Measurements from ENCODE around the gene ZFP92. TPM values are rescaled to one million over a fixed set of nuclear protein-coding genes. Genes with fewer than 3 reads are reported as not detected.

ZFP92 gene
- total and polyA plus RNA-seq, 2 donors (not counting 3 experiments of a cell fraction or from before 2014, with no cell fraction given), result 0.36 to 1.2 TPM

DNA sequence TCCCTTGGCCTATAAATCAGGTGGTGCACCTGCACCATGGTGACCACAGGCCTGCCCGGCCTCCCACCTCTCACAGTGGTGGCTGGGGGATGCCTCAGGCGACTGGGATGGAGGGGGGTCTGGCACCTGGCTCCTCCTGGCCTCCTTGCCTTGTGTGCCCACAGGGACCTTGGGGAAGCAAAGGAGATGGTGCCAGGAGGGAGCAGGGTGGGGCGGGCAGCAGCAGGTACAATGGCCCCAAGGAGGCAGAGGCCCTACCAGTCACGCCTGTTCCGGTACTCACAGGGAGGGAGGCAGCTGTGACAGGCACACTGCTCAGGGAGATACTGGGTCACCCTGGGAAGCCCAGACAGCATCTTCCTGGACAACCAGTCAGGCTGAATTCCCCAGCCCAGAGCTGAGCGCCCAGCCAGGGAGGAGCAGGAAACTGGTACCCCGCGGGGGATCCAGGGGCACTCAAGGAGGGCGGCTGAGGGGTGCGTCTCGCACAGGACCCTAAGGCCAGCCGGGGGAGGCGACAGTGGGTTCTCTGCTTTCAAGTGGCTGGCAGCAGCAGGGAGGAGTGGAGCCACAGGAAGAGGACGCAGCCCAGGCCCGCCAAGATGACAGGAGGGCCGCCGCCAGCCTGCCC lies 35.8 kb downstream of the ZFP92 start:
- Histone ChIP-seq H3K9me1 (replicated peaks; ENCODE audit: control insufficient read depth, extremely low read depth, insufficient read depth, low read length) (no peaks in the 10 kb centered on the region), H3K27ac (ENCODE audit: insufficient read depth, low read depth, low read length) (no peak overlapping the region), H2AFZ (ENCODE audit: low read depth, low read length) (no peak overlapping the region), H3K4me2 (ENCODE audit: insufficient read depth, low read length) (no peak overlapping the region), H3K79me2 (ENCODE audit: control insufficient read depth, insufficient read depth, low read length) (no peaks in the 10 kb centered on the region), H3K27me3 (ENCODE audit: control insufficient read depth in 2 of 2, insufficient read depth in 2 of 2, low read length in 2 of 2) (no peaks in the 10 kb centered on the region), H3K36me3 (ENCODE audit: control insufficient read depth in 2 of 2, extremely low read depth in 1 of 2, insufficient read depth in 2 of 2, low read length in 2 of 2) (no peaks in the 10 kb centered on the region), H3K9me3 (replicated peaks; ENCODE audit: control insufficient read depth, insufficient read depth, low read length) (no peaks in the 10 kb centered on the region), H3K4me3 (replicated peaks in 1 of 3; ENCODE audit: insufficient read depth in 1 of 3, low read depth in 1 of 3, low read length in 3 of 3) (no peak overlapping the region), H3K9ac (replicated peaks; ENCODE audit: extremely low read depth, insufficient read depth, low read length) (no peak overlapping the region), H4K20me1 (replicated peaks; ENCODE audit: control insufficient read depth, extremely low read depth, insufficient read depth, low read length) (no peaks in the 10 kb centered on the region), H3K4me1 (ENCODE audit: control insufficient read depth, extremely low read depth, insufficient read depth, low read length) (no peaks in the 10 kb centered on the region)
- TF ChIP-seq, protein P1, sequence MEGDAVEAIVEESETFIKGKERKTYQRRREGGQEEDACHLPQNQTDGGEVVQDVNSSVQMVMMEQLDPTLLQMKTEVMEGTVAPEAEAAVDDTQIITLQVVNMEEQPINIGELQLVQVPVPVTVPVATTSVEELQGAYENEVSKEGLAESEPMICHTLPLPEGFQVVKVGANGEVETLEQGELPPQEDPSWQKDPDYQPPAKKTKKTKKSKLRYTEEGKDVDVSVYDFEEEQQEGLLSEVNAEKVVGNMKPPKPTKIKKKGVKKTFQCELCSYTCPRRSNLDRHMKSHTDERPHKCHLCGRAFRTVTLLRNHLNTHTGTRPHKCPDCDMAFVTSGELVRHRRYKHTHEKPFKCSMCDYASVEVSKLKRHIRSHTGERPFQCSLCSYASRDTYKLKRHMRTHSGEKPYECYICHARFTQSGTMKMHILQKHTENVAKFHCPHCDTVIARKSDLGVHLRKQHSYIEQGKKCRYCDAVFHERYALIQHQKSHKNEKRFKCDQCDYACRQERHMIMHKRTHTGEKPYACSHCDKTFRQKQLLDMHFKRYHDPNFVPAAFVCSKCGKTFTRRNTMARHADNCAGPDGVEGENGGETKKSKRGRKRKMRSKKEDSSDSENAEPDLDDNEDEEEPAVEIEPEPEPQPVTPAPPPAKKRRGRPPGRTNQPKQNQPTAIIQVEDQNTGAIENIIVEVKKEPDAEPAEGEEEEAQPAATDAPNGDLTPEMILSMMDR (IDR thresholded peaks at IDR 0.05; ENCODE audit: extremely low read depth in 1 of 2, insufficient read depth in 1 of 2, low read depth in 1 of 2, low read length in 2 of 2), result no peak
- intact Hi-C loops (cut with micrococcal nuclease), result no loop called here
- FAIRE-seq (no peak), DNase-seq (ENCODE audit: low read depth, low spot score) (no peak)
- dilution Hi-C loops (cut with MboI; ENCODE audit: extremely low pct_ligation_motif_present, low sequenced_read_pairs), result no loop called here
- CTCF ChIA-PET, result interaction anchor here (1.5 kb wide), 1 partner anchor 14 kb away, joined by 4 read pairs; no protein-coding TSS in a partner anchor
- POLR2A ChIA-PET, result no interaction called here
- BruUV-seq (replicated peaks), result no TSS peak

DNA sequence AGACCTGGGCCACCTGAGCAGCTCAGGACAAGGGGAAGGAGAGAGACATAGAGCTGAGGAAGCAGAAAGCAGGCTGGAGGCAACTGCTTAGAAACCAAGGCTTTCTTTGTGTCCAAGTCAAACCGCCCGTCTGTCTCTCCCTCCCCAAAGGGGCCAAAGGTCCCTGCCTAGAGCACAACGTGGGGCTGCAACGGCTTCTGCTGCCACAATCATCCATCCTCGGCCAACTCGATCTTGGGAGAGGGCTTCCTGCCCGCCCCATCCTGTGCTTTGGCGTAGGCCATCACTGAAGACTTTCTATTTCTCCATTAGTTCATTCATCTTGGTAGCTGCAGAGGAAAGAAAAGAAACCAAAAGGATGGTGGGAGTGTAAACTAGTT lies 36.3 kb downstream of the ZFP92 start:
- Histone ChIP-seq H2AFZ (ENCODE audit: low read depth, low read length) (no peak overlapping the region), H3K27ac (ENCODE audit: insufficient read depth, low read depth, low read length) (no peak overlapping the region), H3K79me2 (ENCODE audit: control insufficient read depth, insufficient read depth, low read length) (no peaks in the 10 kb centered on the region), H3K4me3 (replicated peaks in 1 of 3; ENCODE audit: insufficient read depth in 1 of 3, low read depth in 1 of 3, low read length in 3 of 3) (no peak overlapping the region), H3K27me3 (ENCODE audit: control insufficient read depth in 2 of 2, insufficient read depth in 2 of 2, low read length in 2 of 2) (no peaks in the 10 kb centered on the region), H3K9me1 (replicated peaks; ENCODE audit: control insufficient read depth, extremely low read depth, insufficient read depth, low read length) (no peaks in the 10 kb centered on the region), H3K36me3 (ENCODE audit: control insufficient read depth in 2 of 2, extremely low read depth in 1 of 2, insufficient read depth in 2 of 2, low read length in 2 of 2) (no peaks in the 10 kb centered on the region), H3K4me2 (ENCODE audit: insufficient read depth, low read length) (no peak overlapping the region), H3K9ac (replicated peaks; ENCODE audit: extremely low read depth, insufficient read depth, low read length) (no peak overlapping the region), H4K20me1 (replicated peaks; ENCODE audit: control insufficient read depth, extremely low read depth, insufficient read depth, low read length) (no peaks in the 10 kb centered on the region), H3K9me3 (replicated peaks; ENCODE audit: control insufficient read depth, insufficient read depth, low read length) (no peaks in the 10 kb centered on the region), H3K4me1 (ENCODE audit: control insufficient read depth, extremely low read depth, insufficient read depth, low read length) (no peaks in the 10 kb centered on the region)
- FAIRE-seq (no peak), DNase-seq (ENCODE audit: low read depth, low spot score) (no peak)
- intact Hi-C loops (cut with micrococcal nuclease) (no loop called here), dilution Hi-C loops (cut with MboI; ENCODE audit: extremely low pct_ligation_motif_present, low sequenced_read_pairs) (no loop called here)
- no TSS peak for BruUV-seq (replicated peaks)
- CTCF ChIA-PET, result no interaction called here
- TF ChIP-seq GATA2 (IDR thresholded peaks at IDR 0.05; ENCODE audit: insufficient read depth, insufficient read length, low read depth, low read length) (no peak), EZH2 (IDR thresholded peaks at IDR 0.05; ENCODE audit: borderline replicate concordance, low read depth, low read length, severe bottlenecking) (no peak), POLR2AphosphoS5 (IDR thresholded peaks at IDR 0.05; ENCODE audit: insufficient read depth, low read depth, low read length) (no peak), MYC (IDR thresholded peaks at IDR 0.05; ENCODE audit: low read depth, low read length) (no peak), POLR2A (IDR thresholded peaks at IDR 0.05; ENCODE audit: low read depth, low read length) (no peak), FOS (IDR thresholded peaks at IDR 0.05; ENCODE audit: borderline replicate concordance, insufficient read depth, low read length) (no peak), JUN (IDR thresholded peaks at IDR 0.05; ENCODE audit: borderline replicate concordance, insufficient read depth, insufficient read length, low read depth) (no peak)
- TF ChIP-seq, protein P1 (IDR thresholded peaks at IDR 0.05; ENCODE audit: extremely low read depth in 1 of 2, insufficient read depth in 1 of 2, low read depth in 1 of 2, low read length in 2 of 2), result no peak
- TF ChIP-seq, protein P2, sequence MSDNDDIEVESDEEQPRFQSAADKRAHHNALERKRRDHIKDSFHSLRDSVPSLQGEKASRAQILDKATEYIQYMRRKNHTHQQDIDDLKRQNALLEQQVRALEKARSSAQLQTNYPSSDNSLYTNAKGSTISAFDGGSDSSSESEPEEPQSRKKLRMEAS (IDR thresholded peaks at IDR 0.05; ENCODE audit: insufficient read depth, insufficient read length), result no peak
- POLR2A ChIA-PET, result no interaction called here

Data from endothelial cell of umbilical vein (primary cell).